ENCODE results near the gene COL27A1.

GRCh38 chr9:114117614-114117995, 37.7 kb upstream of the COL27A1 start:
- TF ChIP-seq, protein P1, sequence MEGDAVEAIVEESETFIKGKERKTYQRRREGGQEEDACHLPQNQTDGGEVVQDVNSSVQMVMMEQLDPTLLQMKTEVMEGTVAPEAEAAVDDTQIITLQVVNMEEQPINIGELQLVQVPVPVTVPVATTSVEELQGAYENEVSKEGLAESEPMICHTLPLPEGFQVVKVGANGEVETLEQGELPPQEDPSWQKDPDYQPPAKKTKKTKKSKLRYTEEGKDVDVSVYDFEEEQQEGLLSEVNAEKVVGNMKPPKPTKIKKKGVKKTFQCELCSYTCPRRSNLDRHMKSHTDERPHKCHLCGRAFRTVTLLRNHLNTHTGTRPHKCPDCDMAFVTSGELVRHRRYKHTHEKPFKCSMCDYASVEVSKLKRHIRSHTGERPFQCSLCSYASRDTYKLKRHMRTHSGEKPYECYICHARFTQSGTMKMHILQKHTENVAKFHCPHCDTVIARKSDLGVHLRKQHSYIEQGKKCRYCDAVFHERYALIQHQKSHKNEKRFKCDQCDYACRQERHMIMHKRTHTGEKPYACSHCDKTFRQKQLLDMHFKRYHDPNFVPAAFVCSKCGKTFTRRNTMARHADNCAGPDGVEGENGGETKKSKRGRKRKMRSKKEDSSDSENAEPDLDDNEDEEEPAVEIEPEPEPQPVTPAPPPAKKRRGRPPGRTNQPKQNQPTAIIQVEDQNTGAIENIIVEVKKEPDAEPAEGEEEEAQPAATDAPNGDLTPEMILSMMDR (IDR thresholded peaks at IDR 0.05; ENCODE audit: low read length) = no peak
- no peak for TF ChIP-seq EZH2 (IDR thresholded peaks at IDR 0.05; ENCODE audit: borderline replicate concordance, low read length)

Data from OCI-LY1 (cell line).